ENCODE measurements around the gene ISG20.

Gene ISG20

DNA sequence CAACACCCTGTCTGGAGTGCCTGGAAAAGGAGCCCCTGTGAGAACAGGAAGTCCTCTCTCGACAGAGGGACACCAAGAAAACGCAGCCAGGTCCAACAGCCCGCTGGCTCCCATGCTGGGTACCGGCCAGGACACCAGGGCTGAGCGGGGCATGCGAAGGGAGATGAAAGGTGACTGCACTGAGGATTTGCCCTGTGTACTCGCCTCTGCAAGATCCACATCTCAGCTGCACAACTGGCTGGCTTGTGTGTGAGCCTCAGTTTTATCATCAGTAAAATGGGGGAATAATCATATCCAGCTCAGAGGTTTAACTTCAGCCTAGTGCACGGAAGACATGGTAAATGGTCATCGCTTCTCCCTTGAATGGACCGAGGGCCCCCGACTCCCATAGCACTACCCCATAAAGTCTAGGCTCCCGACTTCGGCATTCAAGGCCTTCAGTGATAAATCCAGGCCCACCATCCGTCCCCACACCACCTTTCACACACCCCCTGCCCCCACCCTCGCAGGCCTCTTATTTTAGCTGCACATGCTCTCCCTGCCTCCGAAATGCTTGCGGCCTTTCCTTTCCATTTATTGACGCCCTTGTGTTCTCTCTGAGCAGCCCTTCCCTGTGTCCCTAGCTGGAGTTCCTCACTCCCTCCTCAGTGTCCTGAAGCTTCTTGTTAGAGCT lies 15.8 kb downstream of the ISG20 start:
- no peak for DNase-seq (ENCODE audit: low read depth in 2 of 2)

- DNase-seq (ENCODE audit: low read depth in 2 of 2), result no peak
Observed at GRCh38 chr15:88655103-88655553, 16.3 kb downstream of the ISG20 start.

GRCh38 chr15:88655800-88656488 lies 17.1 kb downstream of the ISG20 start:
- no peak for DNase-seq (ENCODE audit: low read depth in 2 of 2)

DNA sequence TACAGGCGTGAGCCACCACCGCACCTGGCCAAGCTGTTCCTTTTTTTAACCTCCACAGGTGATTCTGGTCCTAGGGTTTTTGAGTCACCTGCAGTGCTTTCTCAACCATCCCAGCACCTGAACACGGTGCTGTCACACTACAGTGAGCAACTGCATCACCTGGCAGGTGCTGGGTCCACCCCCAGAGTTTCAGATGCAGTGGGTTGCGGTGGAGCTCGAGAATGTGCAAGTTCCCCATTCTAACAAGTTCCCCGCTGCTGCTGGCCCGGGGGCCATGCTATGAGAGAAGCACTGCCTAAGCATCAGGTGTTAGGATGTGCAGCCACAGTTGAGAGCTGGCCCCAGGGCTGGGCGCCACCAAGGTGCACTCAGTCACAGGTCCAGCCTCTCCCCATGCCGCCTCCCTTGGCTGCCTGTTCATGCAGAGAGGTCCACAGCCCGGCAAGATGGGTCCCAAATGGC lies 18.0 kb downstream of the ISG20 start:
- DNase-seq (ENCODE audit: low read depth in 2 of 2), result no peak

DNA sequence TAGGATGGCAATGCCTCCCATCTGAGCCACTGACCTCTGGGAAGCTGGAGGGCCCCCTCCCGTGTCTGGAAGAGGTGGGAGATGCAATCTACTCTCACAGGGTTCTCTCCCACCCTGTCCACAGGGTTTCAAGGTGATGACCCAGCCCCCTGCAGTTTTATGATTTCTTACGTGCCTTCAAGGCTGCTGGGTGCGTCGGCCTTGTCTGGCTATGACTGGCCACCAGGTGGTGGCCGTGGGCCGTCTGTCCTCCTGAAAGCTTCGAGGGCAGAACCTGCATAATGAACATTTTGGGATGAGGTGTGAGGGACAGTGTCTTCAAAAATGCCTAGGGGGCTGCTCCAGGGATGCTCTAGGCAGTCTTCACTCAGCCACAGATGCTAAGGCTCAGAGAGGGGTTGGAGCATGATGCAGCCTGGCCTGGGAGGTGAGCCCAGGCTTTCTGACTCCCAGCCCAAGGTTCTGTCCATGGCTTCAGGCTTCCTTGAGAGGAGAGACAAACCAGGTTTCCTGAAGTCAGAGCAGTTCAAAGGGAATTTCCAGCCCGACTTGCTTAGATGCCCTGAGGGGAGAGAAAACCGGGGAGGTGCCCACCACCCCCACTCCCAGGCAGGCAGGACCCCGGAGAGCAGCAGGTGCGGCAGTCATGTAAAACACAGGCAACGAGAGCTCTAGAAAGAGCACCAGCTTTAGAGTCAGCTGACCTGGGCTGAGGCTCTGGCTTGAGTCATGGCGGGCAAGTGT lies 18.7 kb downstream of the ISG20 start:
- DNase-seq (ENCODE audit: low read depth in 2 of 2), result no peak

- DNase-seq (ENCODE audit: low read depth in 2 of 2), result no peak
Observed at GRCh38 chr15:88658070-88658965, 19.5 kb downstream of the ISG20 start.

- DNase-seq (ENCODE audit: low read depth in 2 of 2), result no peak
Observed at GRCh38 chr15:88658972-88659931, 20.4 kb downstream of the ISG20 start.

GRCh38 chr15:88661041-88661700 lies 22.4 kb downstream of the ISG20 start:
- no peak for DNase-seq (ENCODE audit: low read depth in 2 of 2)

DNA sequence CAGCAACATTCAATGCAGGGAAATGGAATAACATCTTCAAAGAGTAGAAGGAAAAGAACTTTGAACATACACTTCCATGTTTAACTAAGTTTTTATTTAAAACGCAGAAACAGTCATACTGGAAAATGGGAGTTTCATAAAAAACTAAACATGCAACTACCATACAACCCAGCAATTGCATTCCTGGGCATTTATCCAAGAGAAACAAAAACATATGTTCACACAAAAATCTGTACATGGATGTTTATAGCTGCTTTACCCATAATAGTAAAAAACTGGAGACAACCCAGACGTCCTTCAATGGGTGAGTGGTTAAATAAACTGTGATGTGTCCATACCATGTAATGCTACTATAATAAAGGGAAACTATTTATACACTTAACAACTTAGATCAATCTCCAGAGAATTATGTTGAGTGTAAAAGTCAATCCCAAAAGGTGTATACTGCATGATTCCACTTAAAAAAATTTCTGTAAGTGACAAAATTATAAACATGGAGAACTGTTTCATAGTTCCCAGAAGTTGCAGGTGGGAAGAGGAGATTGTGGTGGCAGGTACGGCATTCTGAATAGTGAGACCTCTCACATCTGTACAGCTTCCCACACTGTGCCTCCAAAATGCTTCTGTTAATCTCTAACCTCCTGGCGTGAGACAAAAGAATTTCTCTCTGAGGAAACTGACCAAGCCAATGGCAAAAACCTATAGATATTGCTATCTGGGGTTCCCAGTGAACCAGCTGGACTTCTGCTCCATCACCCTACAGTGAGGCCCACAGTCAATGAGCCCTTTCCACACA lies 23.1 kb downstream of the ISG20 start:
- no peak for DNase-seq (ENCODE audit: low read depth in 2 of 2)

DNA sequence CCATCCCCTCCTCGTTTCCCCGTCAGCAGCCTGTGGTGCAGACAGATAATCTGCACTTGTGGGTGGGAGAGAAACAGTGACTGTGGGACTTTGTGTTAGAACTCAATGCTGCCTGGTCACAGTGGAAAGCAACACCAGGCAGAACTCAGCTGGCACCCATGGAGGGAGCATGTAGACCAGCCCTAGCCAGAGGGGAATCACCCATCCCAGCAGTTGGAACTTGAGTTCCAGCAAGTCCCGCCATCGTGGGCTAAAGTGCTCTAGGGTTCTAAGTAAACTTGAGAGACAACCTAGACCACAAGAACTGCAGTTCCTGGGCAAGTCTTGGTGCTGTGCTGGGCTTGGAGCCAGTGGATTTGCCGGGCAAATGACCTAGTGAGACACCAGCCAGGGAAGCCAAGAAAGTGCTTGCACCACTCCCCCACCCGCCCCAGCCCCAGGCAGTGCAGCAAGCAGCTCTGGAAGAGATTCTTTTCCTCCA lies 24.4 kb downstream of the ISG20 start:
- DNase-seq (ENCODE audit: low read depth in 2 of 2), result no peak

GRCh38 chr15:88664151-88664778 lies 25.4 kb downstream of the ISG20 start:
- no peak for DNase-seq (ENCODE audit: low read depth in 2 of 2)

GRCh38 chr15:88674661-88675060 lies 35.8 kb downstream of the ISG20 start:
- no peak for DNase-seq (ENCODE audit: low read depth in 2 of 2)

GRCh38 chr15:88678755-88679154 lies 39.9 kb downstream of the ISG20 start:
- no peak for DNase-seq (ENCODE audit: low read depth in 2 of 2)

DNA sequence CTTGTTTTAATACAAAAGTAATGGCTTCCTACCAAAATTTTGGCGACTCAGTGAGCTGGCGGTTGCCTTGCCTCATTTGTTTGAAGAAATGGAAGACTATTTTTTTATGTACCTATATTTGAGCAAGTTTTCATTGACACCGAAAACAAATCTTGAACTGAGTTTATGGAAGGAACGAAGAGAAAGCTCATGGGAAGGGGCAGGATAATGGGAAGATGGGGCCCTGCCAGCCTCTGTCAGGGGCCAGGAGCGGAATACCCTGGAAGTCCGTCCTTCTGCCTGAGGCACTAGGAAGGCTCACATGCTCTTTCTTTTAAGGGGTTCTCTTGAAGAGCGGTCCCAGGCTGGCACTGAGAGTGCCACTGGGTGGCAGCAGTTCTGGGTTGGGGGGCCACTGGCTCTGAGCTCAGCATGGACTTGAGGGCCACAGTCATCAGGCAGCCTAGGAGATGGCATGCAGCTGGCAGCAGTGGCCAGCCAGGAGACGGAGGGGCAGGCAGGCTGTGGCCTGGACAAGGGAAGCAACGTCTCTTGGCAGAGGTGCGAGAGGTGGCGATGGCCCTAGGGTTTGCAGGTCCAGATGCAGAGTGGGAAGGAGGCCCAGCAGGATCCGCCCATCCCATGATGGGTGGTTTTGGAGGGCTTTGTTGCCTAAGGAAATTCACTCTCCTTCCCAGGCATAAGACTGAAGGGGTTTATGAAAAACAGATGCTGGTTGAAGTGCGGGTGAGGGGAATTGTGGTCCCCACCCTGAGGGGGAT lies 41.6 kb downstream of the ISG20 start:
- no peak for DNase-seq (ENCODE audit: low read depth in 2 of 2)

DNA sequence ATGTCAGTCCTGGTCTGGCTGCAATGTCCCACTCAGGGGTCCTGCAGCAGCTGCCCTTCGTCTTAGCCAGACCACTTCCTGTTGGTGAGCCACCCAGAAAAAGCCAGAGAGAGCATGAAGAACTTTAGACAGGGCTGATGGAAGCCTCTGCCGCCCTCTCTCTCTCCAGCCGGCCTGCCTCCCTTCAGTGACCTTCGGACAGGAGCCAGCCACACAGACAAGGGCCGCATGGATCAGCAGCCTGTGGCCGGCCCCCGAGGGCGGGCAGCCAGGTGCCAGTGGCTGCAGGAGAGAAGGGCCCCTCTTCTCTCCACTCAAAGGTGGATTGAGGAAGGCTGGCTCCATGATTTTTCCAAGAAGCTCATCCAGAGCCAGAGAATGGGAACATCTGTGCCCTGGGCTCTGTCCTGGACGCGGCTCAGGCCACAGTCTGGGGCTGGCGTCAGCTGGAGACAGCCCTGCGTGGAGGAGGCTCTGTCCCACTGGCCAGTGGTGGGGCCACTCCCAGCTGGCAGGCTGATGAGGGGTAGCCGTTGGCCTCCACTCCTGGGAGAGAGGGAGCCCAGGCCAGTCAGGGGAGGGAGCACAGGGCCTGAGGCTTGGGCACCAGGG lies 42.9 kb downstream of the ISG20 start:
- no peak for DNase-seq (ENCODE audit: low read depth in 2 of 2)

DNA sequence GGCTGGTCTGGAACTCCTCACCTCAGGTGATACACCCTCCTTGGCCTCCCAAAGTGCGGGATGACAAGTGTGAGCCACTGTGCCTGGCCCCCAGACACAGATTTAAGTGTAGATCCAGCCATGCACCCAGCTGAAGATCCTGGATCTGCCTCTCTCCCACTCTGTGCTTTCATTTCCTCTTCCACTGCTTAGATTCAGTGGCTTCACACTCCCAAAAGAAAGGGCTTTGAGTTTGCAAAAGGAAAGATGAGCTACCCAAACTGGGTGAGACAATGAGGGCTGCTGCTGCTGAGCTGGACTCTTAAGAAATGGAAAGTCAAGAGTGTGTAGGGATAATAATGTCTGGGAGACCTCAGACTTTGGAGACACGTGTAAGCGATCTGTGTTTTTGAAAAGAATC lies 45.5 kb downstream of the ISG20 start:
- no peak for DNase-seq (ENCODE audit: low read depth in 2 of 2)

DNA sequence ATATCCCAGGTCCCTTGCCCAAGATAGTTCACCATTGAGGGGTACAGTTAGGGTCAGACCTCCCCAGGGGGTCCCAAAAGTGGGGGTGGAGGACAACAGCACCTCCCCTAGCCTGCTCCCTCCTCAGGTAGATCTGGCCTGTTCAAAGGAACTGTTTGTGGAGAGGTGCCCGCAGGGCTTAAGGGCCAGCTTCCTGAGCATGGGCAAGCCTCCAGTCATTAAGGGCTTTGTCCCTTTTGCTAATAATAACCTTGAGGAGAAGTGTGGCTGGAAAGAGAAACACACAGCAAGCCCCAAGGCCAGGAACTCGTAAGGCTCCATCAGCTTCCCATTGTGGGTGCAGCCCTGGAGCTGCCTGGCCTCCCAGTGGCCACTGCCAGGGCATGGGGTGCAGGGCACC lies 47.4 kb downstream of the ISG20 start:
- no peak for DNase-seq (ENCODE audit: low read depth in 2 of 2)
